COLO829 (cell line): Measurements from ENCODE around the gene AZGP1.
"Not testable (repeated sequence)": the region's sequence is repeated elsewhere in the genome, so short reads cannot be mapped to it uniquely, and the experiment has no call there.

ENCODE experiments used
- DNase-seq: peaks from one replicate; pipeline ENCODE4 v3.0.0; 2012; ENCODE audit warnings: low spot score

AZGP1 gene

DNA sequence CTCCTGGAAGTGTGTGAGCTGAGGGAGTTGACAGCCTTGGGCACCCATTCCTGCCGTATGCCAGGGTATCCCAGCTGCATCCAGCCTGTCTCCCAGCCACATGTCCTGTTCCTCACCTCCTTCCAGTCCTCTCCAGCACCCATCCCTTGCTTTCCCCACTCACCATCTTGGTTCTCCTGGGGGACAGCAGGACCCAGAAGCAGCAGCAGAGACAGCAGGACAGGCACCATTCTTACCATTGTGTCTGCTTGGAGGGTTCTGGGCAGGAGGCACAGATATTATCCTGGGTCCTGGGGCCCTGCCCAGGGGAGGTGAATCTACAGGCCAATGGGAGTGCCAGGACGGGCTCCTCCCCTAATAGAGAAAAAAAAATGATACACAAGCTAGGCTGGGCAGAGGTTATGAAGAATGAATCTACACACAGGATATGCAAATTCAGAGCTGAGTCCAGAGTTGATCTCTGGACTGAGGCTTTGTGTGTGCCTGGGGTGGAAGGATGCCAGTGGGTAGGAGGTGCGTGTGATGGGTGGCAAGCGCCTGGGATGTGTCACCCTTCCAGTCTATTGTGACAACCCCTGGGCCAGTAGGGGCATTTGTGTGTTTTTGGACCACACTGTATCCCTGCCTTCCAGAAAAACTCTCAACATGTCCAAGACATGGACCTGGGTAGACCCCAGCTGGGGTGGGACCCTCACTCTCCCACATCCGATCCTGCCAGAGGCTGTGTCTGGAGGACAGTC lies at the start of gene AZGP1:
TSS of gene AZGP1 (minus strand) at position 250 of the 740 bp plus-strand sequence. CDS start at position 239, 11 bp downstream.
- peak; percentile 93 for DNase-seq

DNA sequence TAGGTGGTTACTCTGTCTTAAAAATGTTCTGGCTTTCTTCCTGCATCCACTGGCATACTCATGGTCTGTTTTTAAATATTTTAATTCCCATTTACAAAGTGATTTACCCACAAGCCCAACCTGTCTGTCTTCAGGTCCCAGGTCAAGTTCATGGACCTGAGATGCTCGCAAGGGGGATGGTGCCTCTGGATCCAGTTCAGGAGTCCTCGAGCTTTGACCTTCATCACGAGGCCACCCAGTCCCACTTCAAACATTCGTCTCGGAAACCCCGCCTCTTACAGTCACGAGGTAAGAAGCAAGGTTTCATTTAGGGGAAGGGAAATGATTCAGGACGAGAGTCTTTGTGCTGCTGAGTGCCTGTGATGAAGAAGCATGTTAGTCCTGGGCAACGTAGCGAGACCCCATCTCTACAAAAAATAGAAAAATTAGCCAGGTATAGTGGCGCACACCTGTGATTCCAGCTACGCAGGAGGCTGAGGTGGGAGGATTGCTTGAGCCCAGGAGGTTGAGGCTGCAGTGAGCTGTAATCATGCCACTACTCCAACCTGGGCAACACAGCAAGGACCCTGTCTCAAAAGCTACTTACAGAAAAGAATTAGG lies 48.3 kb upstream of the AZGP1 start:
- DNase-seq = no peak

DNA sequence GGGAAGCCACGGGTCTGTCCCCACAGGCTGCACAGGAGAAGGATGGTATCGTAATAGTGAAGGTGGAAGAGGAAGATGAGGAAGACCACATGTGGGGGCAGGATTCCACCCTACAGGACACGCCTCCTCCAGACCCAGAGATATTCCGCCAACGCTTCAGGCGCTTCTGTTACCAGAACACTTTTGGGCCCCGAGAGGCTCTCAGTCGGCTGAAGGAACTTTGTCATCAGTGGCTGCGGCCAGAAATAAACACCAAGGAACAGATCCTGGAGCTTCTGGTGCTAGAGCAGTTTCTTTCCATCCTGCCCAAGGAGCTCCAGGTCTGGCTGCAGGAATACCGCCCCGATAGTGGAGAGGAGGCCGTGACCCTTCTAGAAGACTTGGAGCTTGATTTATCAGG lies 47.7 kb upstream of the AZGP1 start:
- no peak for DNase-seq

- DNase-seq = no peak
Observed at GRCh38 chr7:100022621-100023020, 46.8 kb upstream of the AZGP1 start.

GRCh38 chr7:100021297-100021696 lies 45.5 kb upstream of the AZGP1 start:
- no peak for DNase-seq

GRCh38 chr7:100019908-100020307 lies 44.1 kb upstream of the AZGP1 start:
- DNase-seq = no peak

DNA sequence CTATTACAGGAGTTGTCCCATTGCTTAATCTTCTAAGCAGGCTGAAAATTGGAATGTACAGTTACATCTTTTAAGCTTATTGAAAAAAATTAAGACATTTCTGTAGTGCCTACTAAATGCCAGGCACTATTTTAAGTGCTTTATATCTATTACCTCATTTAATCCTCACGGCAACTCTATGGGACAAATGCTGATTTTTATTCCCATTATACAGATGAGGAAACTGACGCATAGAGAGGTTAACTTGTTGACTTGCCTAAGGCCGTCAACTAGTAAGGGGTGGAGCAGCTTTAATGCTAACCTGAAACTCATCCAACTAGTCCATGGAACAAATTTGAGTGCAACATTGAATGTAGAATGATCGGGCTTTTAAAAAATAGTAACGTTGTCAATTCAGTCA lies 42.0 kb upstream of the AZGP1 start:
- DNase-seq = no peak

DNA sequence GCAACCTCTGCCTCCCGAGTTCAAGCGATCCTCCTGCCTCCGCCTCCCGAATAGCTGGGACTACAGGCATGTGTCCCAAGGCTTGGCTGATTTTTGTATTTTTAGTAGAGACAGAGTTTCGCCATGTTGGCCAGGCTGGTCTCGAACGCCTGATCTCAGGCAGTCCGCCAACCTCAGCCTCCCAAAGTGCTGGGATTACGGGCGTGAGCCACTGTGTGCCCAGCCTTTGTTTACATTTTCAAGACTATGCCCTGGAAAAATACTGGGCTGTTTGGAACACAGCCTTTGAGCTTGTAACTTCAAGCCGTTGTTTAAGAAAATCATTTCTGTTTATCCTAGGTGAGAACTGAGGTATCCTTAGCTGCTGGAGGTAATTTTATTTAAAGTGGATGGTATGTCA lies 41.5 kb upstream of the AZGP1 start:
- DNase-seq = no peak

DNA sequence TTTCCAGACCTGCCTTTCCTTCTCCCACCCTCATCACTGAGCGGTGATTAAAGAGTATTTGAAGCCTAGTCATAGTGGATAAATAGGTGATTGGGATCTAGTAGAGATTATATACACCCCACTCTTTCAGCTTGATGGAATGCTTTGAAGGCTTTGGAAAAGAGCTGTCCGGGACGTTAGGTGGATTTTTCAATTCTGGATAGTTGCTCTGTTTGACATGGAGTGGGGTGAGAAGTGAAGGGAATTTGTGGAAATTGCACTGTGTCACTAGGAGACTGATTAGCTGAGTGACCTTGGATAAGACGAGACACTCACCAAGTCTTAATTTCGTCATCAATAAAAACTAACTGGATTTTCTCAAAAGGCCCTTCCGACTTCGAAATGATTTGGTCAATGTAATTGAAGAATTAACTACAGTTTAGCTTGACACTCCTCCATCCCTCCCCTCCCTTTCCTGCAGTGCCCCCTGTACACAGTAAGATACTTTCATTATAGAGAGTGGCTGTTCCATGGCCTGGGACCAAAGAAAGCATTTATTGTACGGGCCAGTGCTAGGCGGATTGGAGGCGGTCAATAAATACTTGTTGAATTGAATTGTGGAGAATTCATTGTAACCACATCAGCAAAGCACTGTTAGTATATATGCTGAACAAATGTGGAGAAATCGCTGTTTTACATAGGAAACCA lies 40.5 kb upstream of the AZGP1 start:
- DNase-seq = peak; percentile 89

GRCh38 chr7:100015232-100016214 lies 39.7 kb upstream of the AZGP1 start, which contains the start of gene ZKSCAN1:
Gene ZKSCAN1 (plus strand): TSS chr7:100015596. CDS start chr7:100023507, 7,911 bp downstream.
- DNase-seq = peak; percentile 97

GRCh38 chr7:100013328-100013676 lies 37.5 kb upstream of the AZGP1 start:
- no peak for DNase-seq

DNA sequence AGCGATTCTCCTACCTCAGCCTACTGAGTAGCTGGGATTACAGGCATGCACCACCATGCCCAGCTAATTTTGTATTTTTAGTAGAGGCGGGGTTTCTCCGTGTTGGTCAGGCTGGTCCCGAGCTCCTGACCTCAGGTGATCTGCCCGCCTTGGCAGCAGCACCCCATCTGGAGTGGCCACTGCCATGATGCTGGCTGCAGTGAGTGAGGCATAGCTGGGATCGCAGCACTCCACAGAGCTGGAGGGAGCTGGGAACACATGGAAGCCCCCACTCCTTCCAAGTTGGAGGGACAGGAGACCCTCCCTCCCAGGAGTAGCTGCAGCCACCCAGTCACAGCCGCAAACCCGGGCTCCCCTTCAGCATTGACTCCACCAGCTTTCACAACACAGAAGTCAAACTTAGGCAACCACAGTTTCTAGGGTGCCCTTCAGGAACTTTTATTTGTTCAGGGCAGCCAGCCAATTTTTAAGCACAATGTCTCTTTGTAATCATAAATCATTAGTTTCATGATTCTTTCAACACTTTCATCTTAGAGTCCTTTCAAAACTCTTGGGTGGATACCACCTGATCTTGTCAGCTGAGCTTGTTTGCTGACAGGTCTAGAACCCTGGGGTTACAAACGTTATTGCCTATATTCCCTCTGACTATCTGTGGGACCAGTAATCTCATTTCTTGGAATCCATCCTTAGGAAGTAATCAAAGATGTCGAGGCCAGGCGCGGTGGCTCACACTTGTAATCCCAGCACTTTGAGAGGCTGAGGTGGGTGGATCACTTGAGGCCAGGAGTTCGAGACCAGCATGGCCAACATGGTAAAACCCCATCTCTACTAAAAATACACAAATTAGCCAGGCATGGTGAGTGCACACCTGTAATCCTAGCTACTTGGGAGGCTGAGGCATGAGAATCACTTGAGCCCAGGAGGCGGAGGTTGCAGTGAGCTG lies 36.8 kb upstream of the AZGP1 start:
- DNase-seq = peak; percentile 86

DNA sequence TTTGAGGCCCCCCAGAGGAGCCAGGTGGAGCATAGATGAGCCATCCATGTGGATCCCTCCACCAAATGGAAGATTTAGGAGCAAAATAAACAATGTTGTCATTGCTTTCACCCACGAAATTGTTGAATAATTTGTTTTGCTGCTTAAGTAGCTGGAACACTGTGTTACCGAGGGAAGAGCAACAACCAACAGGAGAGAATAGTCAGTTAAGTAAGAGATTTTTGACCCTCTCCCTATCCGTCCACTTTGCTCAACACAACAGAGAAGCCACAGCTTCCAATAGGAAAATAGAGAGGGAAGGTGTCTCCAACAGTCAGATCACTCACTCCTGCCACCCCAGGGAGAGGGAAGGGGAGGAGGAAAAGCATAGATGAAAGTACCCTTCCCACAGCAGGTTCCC lies 35.7 kb upstream of the AZGP1 start:
- no peak for DNase-seq

DNA sequence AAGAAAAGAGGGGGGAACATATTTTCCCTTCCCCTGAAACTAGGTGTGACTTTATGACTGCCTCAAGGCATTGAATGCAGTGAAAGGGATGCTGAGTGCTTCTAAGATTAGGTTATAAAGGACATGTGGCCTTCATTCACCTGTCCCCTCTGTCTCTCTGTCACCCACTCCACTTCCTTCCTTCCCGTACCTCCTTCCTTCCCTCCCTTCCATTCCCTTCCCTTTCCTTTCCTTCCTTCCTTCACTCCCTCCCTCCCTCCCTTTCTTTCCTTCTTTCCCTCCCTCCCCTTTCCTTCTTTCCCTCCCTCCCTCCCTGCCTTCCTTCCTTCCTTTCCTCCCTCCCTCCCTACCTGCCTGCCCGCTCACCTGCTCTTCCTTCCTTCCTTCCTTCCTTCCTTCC lies 35.1 kb upstream of the AZGP1 start:
- DNase-seq = no peak

DNA sequence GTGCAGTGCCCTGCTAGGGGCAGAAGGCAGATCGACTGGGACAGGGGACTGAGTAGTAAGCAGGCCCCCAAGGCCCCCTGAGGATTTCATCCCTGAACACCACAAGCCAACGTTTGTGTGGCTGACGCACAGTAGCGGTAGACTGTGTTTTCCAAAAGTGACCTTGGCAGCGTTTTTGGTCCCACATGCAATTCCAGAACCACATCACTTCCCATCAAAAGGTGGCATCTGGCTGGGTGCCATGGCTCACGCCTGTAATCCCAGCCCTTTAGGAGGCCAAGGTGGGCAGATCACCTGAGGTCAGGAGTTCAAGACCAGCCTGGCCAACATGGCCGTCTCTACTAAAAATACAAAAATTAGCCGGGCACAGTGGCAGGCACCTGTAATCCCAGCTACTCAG lies 34.1 kb upstream of the AZGP1 start:
- DNase-seq = not testable (repeated sequence)

DNA sequence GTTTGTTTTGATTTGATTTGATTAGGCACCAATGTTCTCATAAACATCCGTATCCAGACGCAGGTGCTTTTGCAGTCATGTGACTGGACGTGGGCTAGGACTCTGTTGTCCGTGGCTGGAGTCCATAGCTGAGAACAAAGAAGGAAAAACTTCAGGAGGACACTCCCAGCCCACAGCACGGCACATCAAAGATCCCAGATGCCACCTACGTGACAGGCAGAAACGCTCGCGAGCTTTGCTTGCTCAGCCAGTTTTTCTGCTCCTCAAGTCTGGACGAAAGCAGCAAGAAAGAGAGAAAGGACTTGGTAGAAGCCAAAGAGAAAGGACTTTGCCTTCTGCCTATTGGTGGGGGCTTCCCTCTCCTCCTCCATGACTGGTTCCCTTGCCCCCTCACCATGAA lies 32.7 kb upstream of the AZGP1 start:
- DNase-seq = no peak

- no peak for DNase-seq
Observed at GRCh38 chr7:100007887-100008286, 32.1 kb upstream of the AZGP1 start.

GRCh38 chr7:100003711-100004661 lies 28.2 kb upstream of the AZGP1 start:
- DNase-seq = no peak

DNA sequence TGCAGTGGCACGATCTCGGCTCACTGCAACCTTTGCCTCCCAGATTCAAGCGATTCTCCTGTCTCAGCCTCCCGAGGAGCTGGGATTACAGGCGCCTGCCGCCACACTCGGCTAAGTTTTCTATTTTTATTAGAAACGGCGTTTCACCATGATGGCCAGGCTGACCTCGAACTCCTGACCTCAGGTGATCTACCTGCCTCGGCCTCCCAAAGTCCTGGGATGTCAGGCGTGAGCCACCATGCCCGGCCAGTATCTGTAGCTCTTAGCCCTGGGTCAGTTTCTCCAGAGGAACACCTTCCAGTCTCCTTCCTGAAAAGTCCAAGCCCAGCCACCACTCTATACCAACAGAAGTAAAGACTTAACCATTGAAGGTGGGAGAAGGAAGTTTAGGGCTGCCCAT lies 24.4 kb upstream of the AZGP1 start:
- no peak for DNase-seq
